Measurements from ENCODE around the gene SPTAN1.

DNA sequence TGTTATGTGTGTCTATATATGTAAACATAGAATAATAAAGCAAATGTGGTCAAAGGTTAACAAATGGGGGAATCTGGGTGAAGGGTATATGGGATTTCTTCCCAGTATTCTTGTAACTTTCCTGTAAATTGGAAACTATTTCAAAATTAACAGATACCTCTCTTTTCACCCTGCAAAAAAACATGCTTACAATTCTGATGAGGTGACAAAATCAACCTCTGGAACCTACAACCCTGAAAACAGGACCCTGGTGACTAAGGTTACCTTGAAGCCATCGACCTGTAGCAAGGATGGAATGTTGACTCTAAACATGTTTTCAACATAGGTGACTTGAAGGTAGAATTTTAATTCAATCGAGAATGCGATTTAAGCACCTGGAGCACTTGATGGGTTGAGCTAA is 5.9 kb upstream of the SPTAN1 start:
- TF ChIP-seq, protein P1, sequence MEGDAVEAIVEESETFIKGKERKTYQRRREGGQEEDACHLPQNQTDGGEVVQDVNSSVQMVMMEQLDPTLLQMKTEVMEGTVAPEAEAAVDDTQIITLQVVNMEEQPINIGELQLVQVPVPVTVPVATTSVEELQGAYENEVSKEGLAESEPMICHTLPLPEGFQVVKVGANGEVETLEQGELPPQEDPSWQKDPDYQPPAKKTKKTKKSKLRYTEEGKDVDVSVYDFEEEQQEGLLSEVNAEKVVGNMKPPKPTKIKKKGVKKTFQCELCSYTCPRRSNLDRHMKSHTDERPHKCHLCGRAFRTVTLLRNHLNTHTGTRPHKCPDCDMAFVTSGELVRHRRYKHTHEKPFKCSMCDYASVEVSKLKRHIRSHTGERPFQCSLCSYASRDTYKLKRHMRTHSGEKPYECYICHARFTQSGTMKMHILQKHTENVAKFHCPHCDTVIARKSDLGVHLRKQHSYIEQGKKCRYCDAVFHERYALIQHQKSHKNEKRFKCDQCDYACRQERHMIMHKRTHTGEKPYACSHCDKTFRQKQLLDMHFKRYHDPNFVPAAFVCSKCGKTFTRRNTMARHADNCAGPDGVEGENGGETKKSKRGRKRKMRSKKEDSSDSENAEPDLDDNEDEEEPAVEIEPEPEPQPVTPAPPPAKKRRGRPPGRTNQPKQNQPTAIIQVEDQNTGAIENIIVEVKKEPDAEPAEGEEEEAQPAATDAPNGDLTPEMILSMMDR (IDR thresholded peaks at IDR 0.05; ENCODE audit: extremely low read depth in 1 of 2, insufficient read depth in 1 of 2, low read depth in 1 of 2, low read length in 2 of 2): no peak
- no peak for TF ChIP-seq EZH2 (IDR thresholded peaks at IDR 0.05; ENCODE audit: borderline replicate concordance, low read depth, low read length, severe bottlenecking)
- TF ChIP-seq POLR2A (IDR thresholded peaks at IDR 0.05; ENCODE audit: low read depth, low read length): no peak
- TF ChIP-seq, protein P2, sequence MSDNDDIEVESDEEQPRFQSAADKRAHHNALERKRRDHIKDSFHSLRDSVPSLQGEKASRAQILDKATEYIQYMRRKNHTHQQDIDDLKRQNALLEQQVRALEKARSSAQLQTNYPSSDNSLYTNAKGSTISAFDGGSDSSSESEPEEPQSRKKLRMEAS (IDR thresholded peaks at IDR 0.05; ENCODE audit: insufficient read depth, insufficient read length): no peak

Measured in endothelial cell of umbilical vein (primary cell).